Kasumi-1 (cell line): ENCODE results near the gene IGSF1.
"Not testable (repeated sequence)": the region's sequence is repeated elsewhere in the genome, so short reads cannot be mapped to it uniquely, and the experiment has no call there.

ENCODE experiments used
- DNase-seq, 2 experiments: peaks; one replicate each; lab custom pipeline; 2025; lab: John Stamatoyannopoulos, UW

Gene IGSF1

GRCh38 chrX:131271826-131272225, 17.3 kb downstream of the IGSF1 start:
- DNase-seq, result no peak

- DNase-seq, result no peak
Measured at GRCh38 chrX:131271274-131271673, 17.8 kb downstream of the IGSF1 start.

GRCh38 chrX:131270080-131270479, 19.0 kb downstream of the IGSF1 start:
- DNase-seq, result no peak

GRCh38 chrX:131264665-131265064, 24.4 kb downstream of the IGSF1 start:
- DNase-seq, result no peak

- DNase-seq, result no peak
Measured at GRCh38 chrX:131264053-131264452, 25.1 kb downstream of the IGSF1 start.

GRCh38 chrX:131262738-131263679, 26.1 kb downstream of the IGSF1 start:
- peak; percentile 33 to 39 for DNase-seq

- no peak for DNase-seq
Measured at GRCh38 chrX:131262200-131262599, 26.9 kb downstream of the IGSF1 start.

- DNase-seq, result no peak
Measured at GRCh38 chrX:131257367-131257766, 31.7 kb downstream of the IGSF1 start.

- not testable (repeated sequence) for DNase-seq
Measured at GRCh38 chrX:131250984-131251738, 37.9 kb downstream of the IGSF1 start.

- no peak for DNase-seq
Measured at GRCh38 chrX:131239057-131239456, 50.0 kb downstream of the IGSF1 start.

- DNase-seq, result no peak
Measured at GRCh38 chrX:131237363-131237762, 51.7 kb downstream of the IGSF1 start.

GRCh38 chrX:131235768-131236545, 53.1 kb downstream of the IGSF1 start:
- peak in 1 of 2 experiments; percentile 19 for DNase-seq

GRCh38 chrX:131227608-131228007, 61.5 kb downstream of the IGSF1 start:
- DNase-seq, result no peak

- DNase-seq, result no peak
Measured at GRCh38 chrX:131226591-131226990, 62.5 kb downstream of the IGSF1 start.

GRCh38 chrX:131225078-131225477, 64.0 kb downstream of the IGSF1 start:
- DNase-seq, result peak; percentile 6 to 25
